HepG2 (cell line): ENCODE results near the gene CTBP1. TPM values are rescaled to one million over a fixed set of nuclear protein-coding genes. Genes with fewer than 3 reads are reported as not detected.

ENCODE experiments used
- CBX5 ChIP-seq: sonication (generic); formaldehyde crosslinking; IDR thresholded peaks from 2 replicates; pipeline ENCODE4 v1.4.0; 2020; ENCODE audit warnings: missing genetic modification reagents, borderline replicate concordance
- CCDC6 ChIP-seq: sonication (generic); formaldehyde crosslinking; IDR thresholded peaks from 2 replicates; pipeline ENCODE4 v1.8.1; 2022; ENCODE audit warnings: mild to moderate bottlenecking, missing genetic modification reagents, moderate library complexity
- CREB1 ChIP-seq, 2 experiments: fragments of 450-650 bp in 1 of 2; IDR thresholded peaks; 2 replicates each; pipeline ENCODE4 v1.6.1; 2016 to 2017; ENCODE audit warnings: control low read depth in 1 of 2, mild to moderate bottlenecking in 1 of 2, missing compliant biosample characterization in 1 of 2, missing genetic modification characterization in 1 of 2
- JUN ChIP-seq: sonication (generic); formaldehyde crosslinking; IDR thresholded peaks from 2 replicates; pipeline ENCODE4 v1.4.0; 2020; ENCODE audit warnings: mild to moderate bottlenecking, missing genetic modification reagents
- MAFF ChIP-seq: IDR thresholded peaks from 2 replicates; pipeline ENCODE4 v1.6.1; 2011; ENCODE audit warnings: low read depth, low read length, improper control_type of control experiment
- MIXL1 ChIP-seq: IDR thresholded peaks from 2 replicates; pipeline ENCODE4 v1.6.1; 2016
- PHF8 ChIP-seq: sonication (generic); formaldehyde crosslinking; IDR thresholded peaks from 2 replicates; pipeline ENCODE4 v1.5.0; 2020; ENCODE audit warnings: missing genetic modification reagents
- RAD21 ChIP-seq: fragments of 450-650 bp; formaldehyde crosslinking; IDR thresholded peaks from 2 replicates; pipeline ENCODE4 v1.5.0; 2020; ENCODE audit warnings: mild to moderate bottlenecking
- ZFP62 ChIP-seq: sonication (generic); formaldehyde crosslinking; IDR thresholded peaks from 2 replicates; pipeline ENCODE4 v1.4.0; 2020; ENCODE audit warnings: missing genetic modification reagents
- ZNF225 ChIP-seq: sonication (generic); formaldehyde crosslinking; IDR thresholded peaks from 2 replicates; pipeline ENCODE4 v1.4.0; 2020; ENCODE audit warnings: mild to moderate bottlenecking, missing genetic modification reagents
- ZNF350 ChIP-seq: sonication (generic); formaldehyde crosslinking; IDR thresholded peaks from 2 replicates; pipeline ENCODE4 v1.4.0; 2020; ENCODE audit warnings: mild to moderate bottlenecking, low read depth, missing genetic modification reagents, borderline replicate concordance
- polyA plus RNA-seq, 8 experiments: library from polyadenylated mRNA; depleted of rRNA in 3 of 8; stranded (reverse) in 7 of 8; unstranded in 1 of 8; fragments of >200 nt; fragmentation: Illumina TruSeq in 4 of 8; extraction: Trizol in 4 of 8; gene quantifications; 2 replicates each; pipeline versions ENCODE4 v1.2.1 to v1.2.3, GENCODE V29; 2011 to 2016; ENCODE audit warnings: low read depth in 4 of 8, missing spikeins in 1 of 8, mixed read lengths in 1 of 8; ENCODE audit not compliant: insufficient read depth in 1 of 8
- total RNA-seq, 5 experiments: library from RNA; depleted of rRNA; stranded (reverse); fragments of >200 nt; fragmentation: Illumina TruSeq; extraction: Trizol; gene quantifications; 2 replicates each; pipeline ENCODE4 v1.2.3, GENCODE V29; 2016; ENCODE audit warnings: low read depth in 1 of 5
- TF ChIP-seq, protein P1 (sequence below): sonication (generic); formaldehyde crosslinking; conservative IDR thresholded peaks from 2 replicates; pipeline ENCODE4 v1.4.0; 2020; ENCODE audit warnings: missing genetic modification reagents
- TF ChIP-seq, protein P2 (sequence below): sonication (generic); formaldehyde crosslinking; IDR thresholded peaks from 2 replicates; pipeline ENCODE4 v1.4.0; 2020; ENCODE audit warnings: missing genetic modification reagents, borderline replicate concordance
- TF ChIP-seq, protein P3 (sequence below): sonication (generic); formaldehyde crosslinking; IDR thresholded peaks from 2 replicates; pipeline ENCODE4 v1.4.0; 2020; ENCODE audit warnings: mild to moderate bottlenecking, missing genetic modification reagents
- TF ChIP-seq, protein P4 (sequence below): sonication (generic); formaldehyde crosslinking; IDR thresholded peaks from 2 replicates; pipeline ENCODE4; 2020; ENCODE audit warnings: missing genetic modification reagents, mild to moderate bottlenecking, borderline replicate concordance

CTBP1 gene
- total and polyA plus RNA-seq, 2 of the 13 experiments (the other 11 are each of a cell fraction or from before 2014, with no cell fraction given): 78.5 to 112 TPM

DNA sequence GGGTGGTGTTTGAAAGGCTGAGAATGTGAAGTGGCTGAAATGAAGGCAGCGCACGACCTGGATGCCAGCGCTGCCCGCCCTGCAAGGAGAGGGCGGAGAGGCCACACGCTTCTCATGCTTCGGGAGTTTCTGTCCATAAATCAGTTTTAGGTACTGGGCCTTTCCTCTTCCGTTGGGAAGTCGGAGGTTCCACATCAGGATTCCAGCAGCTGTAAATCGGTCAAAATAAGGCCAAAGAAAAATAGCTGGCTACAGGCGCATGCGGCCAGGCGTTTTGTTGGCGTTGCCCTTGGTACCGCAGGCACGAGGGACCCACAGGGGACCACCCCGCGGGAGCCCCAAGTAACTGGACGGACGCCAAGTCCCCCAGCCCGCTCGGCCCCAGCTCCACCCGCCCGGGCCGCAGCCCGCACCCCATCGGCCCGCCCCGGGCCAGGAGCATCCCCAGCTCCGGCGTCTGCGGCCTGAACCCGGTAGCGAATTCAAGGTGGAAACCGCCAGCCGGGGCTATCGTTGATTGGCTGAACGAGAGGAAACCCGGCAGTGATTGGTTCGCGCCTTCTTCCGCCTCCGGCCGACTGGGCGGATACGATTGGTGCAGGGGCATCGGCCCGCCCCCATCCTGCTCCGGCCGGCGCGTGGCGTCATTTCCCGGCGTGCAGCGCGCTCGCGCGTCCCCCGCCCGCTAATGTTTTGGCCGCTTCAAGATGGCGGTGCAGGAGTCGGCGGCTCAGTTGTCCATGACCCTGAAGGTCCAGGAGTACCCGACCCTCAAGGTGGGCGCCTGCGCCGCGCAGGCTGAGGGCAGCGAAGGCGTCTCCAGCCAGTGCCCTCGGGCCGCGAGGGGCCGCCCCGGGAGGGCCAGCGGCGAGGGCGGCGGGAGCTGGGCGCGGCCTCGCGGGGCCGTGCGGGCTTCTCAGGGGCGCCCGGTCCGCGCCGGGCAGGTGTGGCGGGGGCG, 40.6 kb upstream of the CTBP1 start, which contains the start of gene MAEA (continued):
- TF ChIP-seq, protein P1, sequence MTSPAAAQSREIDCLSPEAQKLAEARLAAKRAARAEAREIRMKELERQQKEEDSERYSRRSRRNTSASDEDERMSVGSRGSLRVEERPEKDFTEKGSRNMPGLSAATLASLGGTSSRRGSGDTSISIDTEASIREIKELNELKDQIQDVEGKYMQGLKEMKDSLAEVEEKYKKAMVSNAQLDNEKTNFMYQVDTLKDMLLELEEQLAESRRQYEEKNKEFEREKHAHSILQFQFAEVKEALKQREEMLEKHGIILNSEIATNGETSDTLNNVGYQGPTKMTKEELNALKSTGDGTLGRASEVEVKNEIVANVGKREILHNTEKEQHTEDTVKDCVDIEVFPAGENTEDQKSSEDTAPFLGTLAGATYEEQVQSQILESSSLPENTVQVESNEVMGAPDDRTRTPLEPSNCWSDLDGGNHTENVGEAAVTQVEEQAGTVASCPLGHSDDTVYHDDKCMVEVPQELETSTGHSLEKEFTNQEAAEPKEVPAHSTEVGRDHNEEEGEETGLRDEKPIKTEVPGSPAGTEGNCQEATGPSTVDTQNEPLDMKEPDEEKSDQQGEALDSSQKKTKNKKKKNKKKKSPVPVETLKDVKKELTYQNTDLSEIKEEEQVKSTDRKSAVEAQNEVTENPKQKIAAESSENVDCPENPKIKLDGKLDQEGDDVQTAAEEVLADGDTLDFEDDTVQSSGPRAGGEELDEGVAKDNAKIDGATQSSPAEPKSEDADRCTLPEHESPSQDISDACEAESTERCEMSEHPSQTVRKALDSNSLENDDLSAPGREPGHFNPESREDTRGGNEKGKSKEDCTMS: no peak
- no peak; the same call in 1 of the 2 replicates for TF ChIP-seq ZNF350 (CRISPR knock-in tag)
- peak; percentile 27; the same call in 1 of the 2 replicates for TF ChIP-seq CCDC6 (CRISPR knock-in tag)
- TF ChIP-seq RAD21 (CRISPR knock-in tag): no peak
- no peak for TF ChIP-seq CBX5
- TF ChIP-seq, protein P2, sequence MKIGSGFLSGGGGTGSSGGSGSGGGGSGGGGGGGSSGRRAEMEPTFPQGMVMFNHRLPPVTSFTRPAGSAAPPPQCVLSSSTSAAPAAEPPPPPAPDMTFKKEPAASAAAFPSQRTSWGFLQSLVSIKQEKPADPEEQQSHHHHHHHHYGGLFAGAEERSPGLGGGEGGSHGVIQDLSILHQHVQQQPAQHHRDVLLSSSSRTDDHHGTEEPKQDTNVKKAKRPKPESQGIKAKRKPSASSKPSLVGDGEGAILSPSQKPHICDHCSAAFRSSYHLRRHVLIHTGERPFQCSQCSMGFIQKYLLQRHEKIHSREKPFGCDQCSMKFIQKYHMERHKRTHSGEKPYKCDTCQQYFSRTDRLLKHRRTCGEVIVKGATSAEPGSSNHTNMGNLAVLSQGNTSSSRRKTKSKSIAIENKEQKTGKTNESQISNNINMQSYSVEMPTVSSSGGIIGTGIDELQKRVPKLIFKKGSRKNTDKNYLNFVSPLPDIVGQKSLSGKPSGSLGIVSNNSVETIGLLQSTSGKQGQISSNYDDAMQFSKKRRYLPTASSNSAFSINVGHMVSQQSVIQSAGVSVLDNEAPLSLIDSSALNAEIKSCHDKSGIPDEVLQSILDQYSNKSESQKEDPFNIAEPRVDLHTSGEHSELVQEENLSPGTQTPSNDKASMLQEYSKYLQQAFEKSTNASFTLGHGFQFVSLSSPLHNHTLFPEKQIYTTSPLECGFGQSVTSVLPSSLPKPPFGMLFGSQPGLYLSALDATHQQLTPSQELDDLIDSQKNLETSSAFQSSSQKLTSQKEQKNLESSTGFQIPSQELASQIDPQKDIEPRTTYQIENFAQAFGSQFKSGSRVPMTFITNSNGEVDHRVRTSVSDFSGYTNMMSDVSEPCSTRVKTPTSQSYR (CRISPR knock-in tag): peak; percentile 66; the same call in 1 of the 2 replicates
- TF ChIP-seq, protein P3, sequence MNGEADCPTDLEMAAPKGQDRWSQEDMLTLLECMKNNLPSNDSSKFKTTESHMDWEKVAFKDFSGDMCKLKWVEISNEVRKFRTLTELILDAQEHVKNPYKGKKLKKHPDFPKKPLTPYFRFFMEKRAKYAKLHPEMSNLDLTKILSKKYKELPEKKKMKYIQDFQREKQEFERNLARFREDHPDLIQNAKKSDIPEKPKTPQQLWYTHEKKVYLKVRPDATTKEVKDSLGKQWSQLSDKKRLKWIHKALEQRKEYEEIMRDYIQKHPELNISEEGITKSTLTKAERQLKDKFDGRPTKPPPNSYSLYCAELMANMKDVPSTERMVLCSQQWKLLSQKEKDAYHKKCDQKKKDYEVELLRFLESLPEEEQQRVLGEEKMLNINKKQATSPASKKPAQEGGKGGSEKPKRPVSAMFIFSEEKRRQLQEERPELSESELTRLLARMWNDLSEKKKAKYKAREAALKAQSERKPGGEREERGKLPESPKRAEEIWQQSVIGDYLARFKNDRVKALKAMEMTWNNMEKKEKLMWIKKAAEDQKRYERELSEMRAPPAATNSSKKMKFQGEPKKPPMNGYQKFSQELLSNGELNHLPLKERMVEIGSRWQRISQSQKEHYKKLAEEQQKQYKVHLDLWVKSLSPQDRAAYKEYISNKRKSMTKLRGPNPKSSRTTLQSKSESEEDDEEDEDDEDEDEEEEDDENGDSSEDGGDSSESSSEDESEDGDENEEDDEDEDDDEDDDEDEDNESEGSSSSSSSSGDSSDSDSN (CRISPR knock-in tag): peak; percentile 53
- peak; percentile 84 for TF ChIP-seq CREB1 (IDR thresholded peaks at IDR 0.05)
- TF ChIP-seq CREB1 (CRISPR knock-in tag; IDR thresholded peaks at IDR 0.05): peak; percentile 93
- no peak for TF ChIP-seq MIXL1 (CRISPR knock-in tag)
- peak; percentile 58; the same call in 1 of the 2 replicates for TF ChIP-seq JUN (CRISPR knock-in tag)
- TF ChIP-seq ZFP62 (CRISPR knock-in tag): no peak
- peak; percentile 89 for TF ChIP-seq PHF8 (CRISPR knock-in tag)
- TF ChIP-seq, protein P4, sequence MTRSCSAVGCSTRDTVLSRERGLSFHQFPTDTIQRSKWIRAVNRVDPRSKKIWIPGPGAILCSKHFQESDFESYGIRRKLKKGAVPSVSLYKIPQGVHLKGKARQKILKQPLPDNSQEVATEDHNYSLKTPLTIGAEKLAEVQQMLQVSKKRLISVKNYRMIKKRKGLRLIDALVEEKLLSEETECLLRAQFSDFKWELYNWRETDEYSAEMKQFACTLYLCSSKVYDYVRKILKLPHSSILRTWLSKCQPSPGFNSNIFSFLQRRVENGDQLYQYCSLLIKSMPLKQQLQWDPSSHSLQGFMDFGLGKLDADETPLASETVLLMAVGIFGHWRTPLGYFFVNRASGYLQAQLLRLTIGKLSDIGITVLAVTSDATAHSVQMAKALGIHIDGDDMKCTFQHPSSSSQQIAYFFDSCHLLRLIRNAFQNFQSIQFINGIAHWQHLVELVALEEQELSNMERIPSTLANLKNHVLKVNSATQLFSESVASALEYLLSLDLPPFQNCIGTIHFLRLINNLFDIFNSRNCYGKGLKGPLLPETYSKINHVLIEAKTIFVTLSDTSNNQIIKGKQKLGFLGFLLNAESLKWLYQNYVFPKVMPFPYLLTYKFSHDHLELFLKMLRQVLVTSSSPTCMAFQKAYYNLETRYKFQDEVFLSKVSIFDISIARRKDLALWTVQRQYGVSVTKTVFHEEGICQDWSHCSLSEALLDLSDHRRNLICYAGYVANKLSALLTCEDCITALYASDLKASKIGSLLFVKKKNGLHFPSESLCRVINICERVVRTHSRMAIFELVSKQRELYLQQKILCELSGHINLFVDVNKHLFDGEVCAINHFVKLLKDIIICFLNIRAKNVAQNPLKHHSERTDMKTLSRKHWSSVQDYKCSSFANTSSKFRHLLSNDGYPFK (CRISPR knock-in tag): no peak; the same call in 1 of the 2 replicates
- no peak for TF ChIP-seq MAFF
- TF ChIP-seq ZNF225: no peak
